Measurements from ENCODE around the gene ZNF609.

Gene ZNF609

GRCh38 chr15:64544450-64544849, 84.1 kb downstream of the ZNF609 start:
- no peak for DNase-seq

GRCh38 chr15:64547275-64547674, 86.9 kb downstream of the ZNF609 start:
- no peak for DNase-seq

DNA sequence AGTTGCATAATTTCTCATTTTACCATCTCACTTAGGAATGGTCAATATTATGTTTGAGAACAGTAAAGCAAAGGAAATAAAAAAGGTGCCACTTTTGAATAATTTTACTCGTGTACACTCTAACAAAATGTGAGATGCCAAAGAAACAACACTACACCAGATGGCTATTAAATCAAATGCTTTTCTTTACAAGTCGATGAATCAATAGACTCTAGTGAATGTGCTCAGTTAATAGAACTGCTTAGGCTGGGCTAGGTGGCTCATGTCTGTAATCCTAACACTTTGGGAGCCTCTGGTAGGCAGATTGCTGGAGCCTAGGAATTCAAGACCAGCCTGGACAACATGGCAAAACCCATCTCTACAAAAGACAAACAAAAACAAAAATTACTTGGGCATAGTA, 87.9 kb downstream of the ZNF609 start:
- DNase-seq = no peak

DNA sequence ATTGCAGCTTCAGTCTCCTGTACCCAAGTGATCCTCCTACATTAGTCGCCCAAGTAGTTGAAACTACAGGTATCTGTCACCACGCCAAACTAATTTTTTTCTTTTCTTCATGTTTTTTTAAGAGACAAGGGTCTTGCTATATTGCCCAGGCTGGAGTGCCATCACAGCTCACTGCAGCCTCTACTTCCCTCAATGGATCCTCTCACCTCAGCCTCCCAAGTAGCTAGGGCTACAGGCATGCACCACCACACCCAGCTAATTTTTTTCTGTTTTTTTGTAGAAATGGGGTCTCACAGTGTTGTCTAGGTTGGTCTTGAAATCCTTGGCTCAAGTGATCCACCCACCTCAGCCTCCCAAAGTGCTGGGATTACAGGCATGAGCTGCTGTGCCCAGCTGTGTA, 89.5 kb downstream of the ZNF609 start:
- DNase-seq = no peak

GRCh38 chr15:64552281-64552948, 92.0 kb downstream of the ZNF609 start:
- no peak for DNase-seq

DNA sequence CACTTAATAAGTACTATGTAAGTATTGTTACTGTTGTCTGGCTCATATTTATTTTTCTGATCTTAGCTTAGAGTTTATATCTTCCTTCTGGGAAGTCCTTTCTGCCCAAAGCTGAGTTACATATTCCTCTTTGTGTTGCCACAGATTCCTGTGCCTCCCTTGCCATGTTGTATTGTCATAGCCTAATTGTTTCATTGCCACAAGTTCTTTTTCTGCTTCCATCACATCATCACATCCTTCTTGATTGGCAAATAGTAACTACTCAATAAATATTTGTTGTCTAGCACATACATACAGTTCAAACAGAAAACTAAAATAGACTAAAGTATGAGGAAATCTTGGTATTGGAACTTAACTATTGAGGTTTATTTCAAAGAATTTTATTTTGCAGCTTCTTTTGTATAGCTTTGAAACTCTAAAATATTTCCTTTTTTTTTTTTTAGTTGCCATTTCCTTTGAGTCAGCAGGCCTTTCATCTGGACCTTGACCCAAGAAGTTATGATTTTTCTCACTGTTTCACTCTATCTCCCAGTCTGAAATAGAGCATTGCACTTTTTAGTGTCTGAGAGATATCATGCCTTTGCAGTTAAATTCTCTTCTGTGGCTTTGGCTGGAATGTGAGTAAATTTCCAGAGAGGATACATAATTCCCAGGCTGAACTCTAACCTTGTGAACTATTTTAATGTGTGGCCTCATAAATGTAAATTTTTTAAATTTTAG, 98.2 kb downstream of the ZNF609 start:
- no peak for DNase-seq

- DNase-seq = no peak
These were observed 98.9 kb downstream of the ZNF609 start for GRCh38 chr15:64559243-64559642.

GRCh38 chr15:64560501-64560900, 100.1 kb downstream of the ZNF609 start:
- DNase-seq = no peak

DNA sequence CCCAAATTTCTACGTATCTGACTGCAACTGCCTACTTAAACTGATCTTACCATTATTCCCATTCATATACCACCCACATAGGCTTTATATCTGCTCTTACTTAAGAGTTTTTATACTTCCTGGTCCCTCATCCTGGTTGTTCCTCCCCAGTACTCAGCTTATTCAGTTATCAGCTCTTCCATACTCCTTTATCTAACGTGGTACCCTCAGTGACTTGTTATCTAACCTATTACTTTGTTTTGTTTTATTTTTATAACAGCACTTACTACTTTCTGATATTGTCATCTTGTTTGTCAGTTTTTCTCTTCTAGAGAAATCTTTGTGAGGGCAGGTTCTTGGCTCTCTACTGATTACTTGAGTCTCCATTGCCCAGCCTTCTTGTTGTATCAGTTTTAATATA, 100.6 kb downstream of the ZNF609 start:
- DNase-seq = no peak

DNA sequence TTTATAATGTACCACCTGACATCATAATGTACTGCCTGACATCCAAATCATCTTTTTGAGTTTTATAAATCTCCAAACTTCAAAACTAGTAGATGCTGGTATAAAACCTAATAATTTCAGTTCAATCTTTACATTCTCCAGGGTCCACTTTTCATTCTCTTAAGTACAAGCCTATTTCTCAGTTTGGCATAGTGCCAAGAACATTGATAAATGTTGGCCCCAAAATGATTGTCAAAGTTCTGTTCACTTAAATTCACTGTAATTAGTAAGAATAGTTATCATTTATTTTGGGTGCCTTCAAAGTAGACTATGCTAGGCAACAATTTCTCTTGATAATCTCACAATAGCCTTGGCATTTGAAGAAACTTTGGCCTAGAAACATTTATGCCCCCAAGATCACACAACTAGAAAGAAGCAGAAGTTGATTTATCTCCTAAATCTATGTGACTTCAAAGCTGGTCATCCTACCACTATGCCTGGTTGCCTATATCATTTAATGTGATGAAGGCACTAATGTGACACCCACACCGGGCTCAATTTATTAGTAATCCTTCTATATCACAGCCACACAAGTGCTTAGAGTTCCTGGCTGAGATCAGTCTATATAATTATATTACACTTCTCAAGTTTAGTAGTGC, 101.7 kb downstream of the ZNF609 start:
- no peak for DNase-seq

DNA sequence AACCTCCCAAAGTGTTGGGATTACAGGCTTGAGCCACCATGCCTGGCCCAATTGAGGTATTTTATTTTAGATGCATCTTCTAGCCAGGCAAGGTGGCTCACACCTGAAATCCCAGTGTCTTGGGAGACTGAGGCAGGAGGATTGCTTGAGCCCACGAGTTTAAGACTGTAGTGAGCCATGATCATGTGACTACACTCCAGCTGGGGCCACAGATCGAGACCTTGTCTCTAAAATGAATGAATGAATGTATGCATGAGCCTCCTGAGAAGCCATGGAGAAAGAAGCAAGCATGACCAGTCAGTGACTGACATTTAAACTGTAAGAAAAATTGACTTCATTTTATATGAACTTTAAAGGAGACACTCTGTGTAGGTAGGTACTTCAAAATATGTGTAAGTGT, 105.7 kb downstream of the ZNF609 start:
- DNase-seq = no peak

DNA sequence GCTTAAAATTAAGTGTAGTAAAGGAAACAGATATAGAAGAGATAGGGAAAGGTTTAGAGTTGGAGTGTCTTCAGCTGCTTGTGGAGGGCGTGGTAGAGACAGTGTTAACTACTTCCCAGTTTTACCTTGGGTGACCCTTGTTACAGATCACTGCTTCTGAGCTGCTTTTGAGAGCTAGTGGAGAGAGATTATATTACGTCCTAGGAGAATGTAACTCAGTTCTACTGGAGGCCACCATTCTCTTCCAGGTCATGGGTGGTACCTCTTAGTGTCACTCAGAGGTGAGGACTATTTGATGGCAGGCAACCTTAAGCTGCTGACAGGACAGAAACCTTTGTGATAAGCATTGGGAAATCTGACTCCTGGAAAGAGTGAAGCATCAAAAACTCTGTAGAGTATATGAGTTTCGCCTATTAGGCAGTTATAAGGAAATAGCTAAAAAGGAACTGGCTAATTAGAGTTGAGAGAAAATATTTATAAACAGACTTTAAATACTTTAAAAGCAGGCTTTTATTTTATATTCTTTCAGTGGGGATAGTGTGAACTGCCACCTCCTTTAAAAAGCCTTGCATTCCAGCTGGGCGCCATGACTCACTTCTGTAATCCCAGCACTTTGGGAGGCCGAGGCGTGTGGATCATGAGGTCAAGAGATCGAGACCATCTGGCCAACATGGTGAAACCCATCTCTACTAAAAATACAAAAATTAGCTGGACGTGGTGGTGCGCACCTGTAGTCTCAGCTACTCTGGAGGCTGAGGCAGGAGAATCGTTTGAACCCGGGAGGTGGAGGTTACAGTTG, 106.5 kb downstream of the ZNF609 start:
- DNase-seq = no peak

GRCh38 chr15:64568765-64569164, 108.4 kb downstream of the ZNF609 start:
- no peak for DNase-seq

- DNase-seq = no peak
These were observed 111.5 kb downstream of the ZNF609 start for GRCh38 chr15:64571857-64572291.

- no peak for DNase-seq
These were observed 112.5 kb downstream of the ZNF609 start for GRCh38 chr15:64572856-64573255.

DNA sequence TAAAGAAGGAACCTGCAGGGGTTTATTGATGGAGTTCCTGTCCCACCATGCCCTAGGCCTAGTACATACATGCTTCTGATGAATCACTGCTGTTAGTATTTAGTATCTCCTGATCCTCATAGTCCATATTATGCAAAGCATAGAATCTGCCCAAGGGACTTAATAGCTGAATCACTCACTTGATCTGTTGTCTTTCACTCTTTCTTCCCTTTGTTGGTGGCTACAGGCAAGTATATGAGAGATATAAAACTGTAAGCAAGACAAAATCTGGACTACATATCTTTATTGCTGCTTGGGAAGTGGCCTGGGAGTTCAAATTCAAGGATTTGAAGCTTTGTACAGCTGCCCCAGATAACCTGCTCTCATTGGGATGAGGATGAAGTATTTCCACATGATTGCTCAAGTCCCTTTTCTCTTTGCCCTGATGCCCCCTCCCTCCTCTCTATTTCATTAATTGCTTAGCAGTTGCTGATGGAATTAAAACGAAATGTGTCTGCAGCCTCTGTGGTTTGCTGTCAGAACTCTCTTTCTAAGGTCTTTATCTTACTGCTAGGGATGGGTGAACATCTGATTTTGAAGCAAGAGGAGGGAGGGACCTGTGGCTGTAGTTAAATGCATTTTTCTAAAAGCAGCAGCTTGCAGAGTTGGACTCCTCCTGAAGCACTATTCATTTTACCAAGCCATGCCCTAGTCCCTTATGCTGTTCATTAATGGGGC, 114.1 kb downstream of the ZNF609 start:
- no peak for DNase-seq

DNA sequence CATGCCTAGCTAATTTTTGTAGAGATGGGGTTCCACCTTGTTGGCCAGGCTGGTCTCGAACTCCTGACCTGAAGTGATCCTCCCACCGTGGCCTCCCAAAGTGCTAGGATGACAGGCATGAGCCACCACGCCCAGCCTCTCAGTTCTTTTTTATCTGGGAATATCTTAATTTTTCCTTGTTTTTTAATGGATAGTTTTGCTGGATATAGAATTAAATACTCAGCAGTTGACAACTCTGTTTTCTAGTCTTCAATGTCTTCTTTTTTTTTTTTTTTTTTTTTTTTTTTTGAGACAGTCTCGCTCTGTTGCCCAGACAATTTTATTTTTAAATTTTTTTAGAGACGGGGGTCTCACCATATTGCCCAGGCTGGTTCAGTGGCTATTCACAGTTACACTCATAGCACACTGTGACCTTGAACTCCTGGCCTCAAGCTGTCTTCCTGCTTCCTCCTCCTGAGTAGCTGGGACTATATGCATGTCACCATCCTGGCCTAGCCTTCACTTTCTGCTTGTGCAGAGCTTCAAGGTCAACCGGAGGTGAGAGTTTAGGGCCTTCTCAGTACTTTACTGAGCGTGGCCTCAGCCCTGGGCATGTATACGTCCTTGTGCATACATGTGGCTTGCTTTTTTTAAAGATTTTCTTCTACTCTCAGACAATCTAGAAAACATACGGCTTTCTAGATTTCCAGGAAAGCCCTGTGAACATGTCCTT, 120.5 kb downstream of the ZNF609 start:
- DNase-seq = no peak

GRCh38 chr15:64581408-64581761, 121.0 kb downstream of the ZNF609 start:
- no peak for DNase-seq

- DNase-seq = no peak
These were observed 121.8 kb downstream of the ZNF609 start for GRCh38 chr15:64582202-64582601.

DNA sequence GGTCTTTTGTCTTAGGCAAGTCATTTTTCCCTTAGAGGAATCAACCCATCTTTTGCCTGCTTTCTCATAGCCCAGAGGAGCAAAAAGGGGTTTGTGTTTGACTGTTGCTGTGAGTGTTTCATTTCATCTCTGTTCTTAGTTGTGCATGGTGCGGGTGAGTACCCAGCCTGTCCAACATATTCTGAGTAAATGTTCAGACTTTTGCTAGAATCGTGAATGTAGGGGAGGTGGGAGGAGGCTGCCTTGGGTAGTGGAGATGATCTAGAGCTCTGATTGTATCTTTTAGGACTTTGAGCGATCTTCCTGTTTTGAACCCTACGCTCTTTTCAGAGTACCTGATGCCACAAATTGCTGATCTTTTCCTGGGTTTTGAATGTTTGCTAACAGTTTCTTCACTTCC, 123.1 kb downstream of the ZNF609 start:
- DNase-seq = no peak

- DNase-seq = no peak
These were observed 123.6 kb downstream of the ZNF609 start for GRCh38 chr15:64583983-64584382.

DNA sequence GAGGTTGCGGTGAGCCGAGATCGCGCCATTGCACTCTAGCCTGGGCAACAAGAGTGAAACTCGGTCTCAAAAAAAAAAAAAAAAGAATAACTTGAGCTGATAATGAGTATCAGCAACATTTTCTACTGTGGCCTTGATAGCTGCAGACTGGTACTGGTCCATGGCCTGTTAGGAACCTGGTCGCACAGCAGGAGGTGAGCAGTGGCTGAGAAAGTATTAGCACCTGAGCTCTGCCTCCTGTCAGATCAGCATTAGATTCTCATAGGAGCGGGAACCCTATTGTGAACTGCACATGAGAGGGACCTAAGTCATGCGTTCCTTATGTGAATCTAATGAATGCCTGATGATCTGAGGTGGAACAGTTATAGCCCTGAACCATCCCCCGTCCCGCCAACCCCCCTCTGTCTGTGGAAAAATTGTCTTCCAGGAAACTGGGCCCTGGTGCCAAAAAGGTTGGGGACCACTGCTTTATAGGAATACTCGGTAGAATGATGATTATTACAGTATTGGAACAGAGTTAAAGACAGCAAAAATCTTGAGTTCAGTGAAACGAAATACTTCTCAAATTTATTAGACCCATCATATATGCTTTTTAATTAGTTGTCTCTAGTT, 126.0 kb downstream of the ZNF609 start:
- no peak for DNase-seq

Data from activated gamma-delta T cell (primary cell).